NCI-H128 (cell line): Measurements from ENCODE around the gene ZNF304.

ENCODE experiments used
- DNase-seq: peaks from one replicate; lab custom pipeline; 2025; ENCODE audit not compliant: unreplicated experiment; lab: John Stamatoyannopoulos, UW

The ZNF304 gene

GRCh38 chr19:57350877-57351805 lies at the start of gene ZNF304:
TSS of gene ZNF304 (plus strand) at chr19:57351271. CDS start at chr19:57351665, 394 bp downstream.
- DNase-seq: peak; percentile 90

- no peak for DNase-seq
These were observed 49.0 kb upstream of the ZNF304 start for GRCh38 chr19:57302020-57302465.

GRCh38 chr19:57302727-57303401 lies 48.2 kb upstream of the ZNF304 start:
- no peak for DNase-seq

- DNase-seq: no peak
These were observed 46.0 kb upstream of the ZNF304 start for GRCh38 chr19:57305056-57305455.

GRCh38 chr19:57308514-57308913 lies 42.6 kb upstream of the ZNF304 start:
- no peak for DNase-seq

- no peak for DNase-seq
These were observed 40.3 kb upstream of the ZNF304 start for GRCh38 chr19:57310792-57311191.

GRCh38 chr19:57314146-57314545 lies 36.9 kb upstream of the ZNF304 start:
- no peak for DNase-seq

- no peak for DNase-seq
These were observed 33.6 kb upstream of the ZNF304 start for GRCh38 chr19:57317503-57317902.

GRCh38 chr19:57319869-57320179 lies 31.2 kb upstream of the ZNF304 start:
- no peak for DNase-seq

- DNase-seq: peak; percentile 90
These were observed 30.6 kb upstream of the ZNF304 start, which contains the start of gene ZNF543 for GRCh38 chr19:57320180-57321084. TSS of gene ZNF543 (plus strand) at chr19:57320472. CDS start at chr19:57320854, 382 bp downstream.

GRCh38 chr19:57321116-57321515 lies 30.0 kb upstream of the ZNF304 start:
- DNase-seq: no peak

- no peak for DNase-seq
These were observed 29.3 kb upstream of the ZNF304 start for GRCh38 chr19:57321751-57322150.

- no peak for DNase-seq
These were observed 26.1 kb upstream of the ZNF304 start for GRCh38 chr19:57324992-57325391.

GRCh38 chr19:57327993-57328392 lies 23.1 kb upstream of the ZNF304 start:
- no peak for DNase-seq

- no peak for DNase-seq
These were observed 16.9 kb upstream of the ZNF304 start for GRCh38 chr19:57334191-57334590.

- DNase-seq: no peak
These were observed 12.2 kb upstream of the ZNF304 start for GRCh38 chr19:57338877-57339276.

GRCh38 chr19:57342582-57342981 lies 8.5 kb upstream of the ZNF304 start:
- no peak for DNase-seq

- no peak for DNase-seq
These were observed 2.9 kb upstream of the ZNF304 start for GRCh38 chr19:57348136-57348535.

- DNase-seq: no peak
These were observed 796 bp downstream of the ZNF304 start for GRCh38 chr19:57351867-57352266.

GRCh38 chr19:57355916-57356315 lies 4.8 kb downstream of the ZNF304 start:
- DNase-seq: no peak

- no peak for DNase-seq
These were observed 6.3 kb downstream of the ZNF304 start for GRCh38 chr19:57357406-57357805.
